Measurements from ENCODE around the gene LYZL6.

Gene LYZL6

DNA sequence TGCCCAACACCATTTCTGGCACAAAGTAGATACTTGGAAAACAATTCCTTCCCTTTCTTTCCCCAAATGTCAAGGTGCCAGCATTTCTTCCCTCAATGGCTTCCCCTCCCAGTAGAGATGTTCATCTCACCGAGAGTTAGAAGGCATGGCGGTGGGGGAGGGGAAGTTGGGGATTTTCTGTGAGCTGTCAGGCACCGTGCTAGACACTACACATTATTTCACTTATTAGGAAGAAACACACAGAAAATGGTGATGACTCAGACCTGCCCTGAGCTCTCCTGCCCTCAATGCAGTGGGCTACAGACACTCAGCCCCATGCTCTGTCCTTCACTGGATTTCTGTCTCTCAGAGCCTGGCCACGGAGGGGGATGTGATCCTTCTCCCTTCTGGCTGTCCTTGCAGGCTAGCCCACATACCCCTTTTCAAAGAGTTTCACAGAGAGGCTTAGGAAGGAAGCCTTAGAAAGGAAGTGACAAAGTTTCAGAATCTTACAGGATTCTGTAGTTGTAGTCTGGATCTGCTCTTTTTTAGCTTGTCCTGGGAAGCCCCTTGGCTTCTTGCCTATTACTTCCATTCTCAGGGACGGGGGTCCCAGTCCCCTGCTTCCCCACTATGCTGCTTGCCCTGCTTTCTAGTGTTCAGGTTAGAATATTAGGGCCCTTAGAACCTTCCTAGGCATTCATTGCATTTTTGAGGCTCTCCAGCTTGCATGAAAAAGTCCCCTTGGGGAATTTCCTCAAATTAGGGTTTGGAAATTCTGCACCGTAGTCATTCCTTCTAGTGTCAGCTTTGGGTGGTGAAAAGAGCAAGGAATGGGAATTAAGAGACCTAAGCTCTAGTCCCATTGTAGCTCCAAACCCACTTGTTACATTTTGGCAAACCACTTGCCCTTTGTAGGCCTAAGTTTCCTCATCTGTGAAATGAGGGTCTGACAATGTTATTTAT, 51.1 kb downstream of the LYZL6 start:
- DNase-seq = no peak
- no peaks in the 10 kb centered on the region for H3K27me3 ChIP-seq (ENCODE audit: insufficient read depth, low read length, poor library complexity)
- no peak overlapping the region for H3K4me2 ChIP-seq (ENCODE audit: low read length)
- no peak overlapping the region for H3K4ac ChIP-seq (ENCODE audit: low read depth, low read length)
- H2BK120ac ChIP-seq (ENCODE audit: low read depth, low read length) = no peak overlapping the region
- no peak overlapping the region for H3K56ac ChIP-seq (ENCODE audit: low read length)
- H4K8ac ChIP-seq (ENCODE audit: low read depth, low read length) = no peak overlapping the region
- H3K4me1 ChIP-seq (ENCODE audit: control insufficient read depth, low read depth, low read length) = peaks cover 3% of the 10 kb centered on the region
- no peak overlapping the region for H2AK5ac ChIP-seq (ENCODE audit: low read length)
- no peak overlapping the region for H3K23ac ChIP-seq (ENCODE audit: low read length)
- H3K9ac ChIP-seq (ENCODE audit: low read length) = no peak overlapping the region
- H3K4me3 ChIP-seq (ENCODE audit: low read length) = no peak overlapping the region
- no peak overlapping the region for H2BK5ac ChIP-seq (ENCODE audit: low read length)
- H3K79me1 ChIP-seq (ENCODE audit: low read length) = no peaks in the 10 kb centered on the region
- no peak overlapping the region for H3K18ac ChIP-seq (ENCODE audit: low read length)
- no peaks in the 10 kb centered on the region for H3K36me3 ChIP-seq (ENCODE audit: control insufficient read depth, insufficient read depth, low read length)
- no peak overlapping the region for H4K5ac ChIP-seq (ENCODE audit: low read length)
- no peaks in the 10 kb centered on the region for H3K79me2 ChIP-seq (ENCODE audit: control insufficient read depth, insufficient read depth, low read length)
- no peak overlapping the region for H3K27ac ChIP-seq (ENCODE audit: low read depth, low read length)
- H2BK15ac ChIP-seq (replicated peaks; ENCODE audit: low read depth) = no peak overlapping the region
- no CpG with 5 or more reads among the region's 6 CpGs for WGBS (ENCODE audit: extremely low coverage, insufficient coverage, low lambda C conversion rate)

DNA sequence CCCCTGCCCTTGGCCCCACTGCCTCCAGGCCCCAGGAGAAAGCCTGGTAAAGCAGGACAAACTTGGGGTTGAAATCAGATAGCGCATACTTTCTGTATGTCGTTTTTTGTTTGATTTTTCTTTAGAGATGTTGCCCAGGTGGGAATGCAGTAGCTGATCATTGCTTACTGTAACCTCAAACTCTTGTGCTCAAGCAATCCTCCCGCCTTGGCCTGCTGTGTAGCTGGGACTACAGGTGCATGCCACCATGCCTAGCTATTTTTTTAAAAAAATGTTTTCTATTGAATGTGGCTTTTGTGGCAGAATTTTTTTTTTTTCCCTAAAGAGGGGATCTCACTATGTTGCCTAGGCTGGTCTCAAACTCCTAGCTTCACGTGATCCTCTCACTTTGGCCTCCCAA, 52.2 kb downstream of the LYZL6 start:
- H3K79me1 ChIP-seq (ENCODE audit: low read length) = no peaks in the 10 kb centered on the region
- no CpG with 5 or more reads among the region's 4 CpGs for WGBS (ENCODE audit: extremely low coverage, insufficient coverage, low lambda C conversion rate)

DNA sequence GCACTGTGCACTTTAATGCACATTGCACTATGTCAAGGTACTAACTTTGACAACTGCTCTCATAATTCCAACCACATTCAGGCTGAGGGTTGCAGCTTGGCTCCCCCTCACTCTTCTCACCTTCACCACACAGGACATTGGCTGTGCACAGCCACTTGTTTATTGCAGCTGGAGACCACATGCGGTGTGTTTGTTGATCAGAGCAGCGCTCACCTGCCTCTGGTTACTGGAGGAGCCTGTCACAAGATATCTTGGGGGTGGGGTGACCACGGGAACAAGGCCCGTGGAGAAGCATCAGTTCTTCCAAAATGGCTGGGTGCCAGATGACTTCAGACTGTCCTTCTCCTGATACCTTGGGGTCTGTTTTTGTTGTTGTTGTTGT, 52.7 kb downstream of the LYZL6 start:
- no CpG with 5 or more reads among the region's 4 CpGs for WGBS (ENCODE audit: extremely low coverage, insufficient coverage, low lambda C conversion rate)
- H4K8ac ChIP-seq (ENCODE audit: low read depth, low read length) = no peak overlapping the region

More for the DNA sequence above, 52.2 kb downstream of the LYZL6 start:
- H4K5ac ChIP-seq (ENCODE audit: low read length) = no peak overlapping the region
- H3K4me2 ChIP-seq (ENCODE audit: low read length) = no peak overlapping the region
- H3K9ac ChIP-seq (ENCODE audit: low read length) = no peak overlapping the region
- H2BK120ac ChIP-seq (ENCODE audit: low read depth, low read length) = no peak overlapping the region
- DNase-seq = no peak
- no peak overlapping the region for H2BK5ac ChIP-seq (ENCODE audit: low read length)
- H2AK5ac ChIP-seq (ENCODE audit: low read length) = no peak overlapping the region
- no peak overlapping the region for H3K27ac ChIP-seq (ENCODE audit: low read depth, low read length)
- no peak overlapping the region for H3K4ac ChIP-seq (ENCODE audit: low read depth, low read length)
- H3K4me1 ChIP-seq (ENCODE audit: control insufficient read depth, low read depth, low read length) = peaks cover 3% of the 10 kb centered on the region
- no peak overlapping the region for H3K23ac ChIP-seq (ENCODE audit: low read length)
- H3K79me2 ChIP-seq (ENCODE audit: control insufficient read depth, insufficient read depth, low read length) = no peaks in the 10 kb centered on the region
- H3K56ac ChIP-seq (ENCODE audit: low read length) = no peak overlapping the region
- no peak overlapping the region for H2BK15ac ChIP-seq (replicated peaks; ENCODE audit: low read depth)
- no peaks in the 10 kb centered on the region for H3K27me3 ChIP-seq (ENCODE audit: insufficient read depth, low read length, poor library complexity)
- no peak overlapping the region for H4K8ac ChIP-seq (ENCODE audit: low read depth, low read length)
- no peaks in the 10 kb centered on the region for H3K36me3 ChIP-seq (ENCODE audit: control insufficient read depth, insufficient read depth, low read length)
- no peak overlapping the region for H3K4me3 ChIP-seq (ENCODE audit: low read length)
- no peak overlapping the region for H3K18ac ChIP-seq (ENCODE audit: low read length)

DNA sequence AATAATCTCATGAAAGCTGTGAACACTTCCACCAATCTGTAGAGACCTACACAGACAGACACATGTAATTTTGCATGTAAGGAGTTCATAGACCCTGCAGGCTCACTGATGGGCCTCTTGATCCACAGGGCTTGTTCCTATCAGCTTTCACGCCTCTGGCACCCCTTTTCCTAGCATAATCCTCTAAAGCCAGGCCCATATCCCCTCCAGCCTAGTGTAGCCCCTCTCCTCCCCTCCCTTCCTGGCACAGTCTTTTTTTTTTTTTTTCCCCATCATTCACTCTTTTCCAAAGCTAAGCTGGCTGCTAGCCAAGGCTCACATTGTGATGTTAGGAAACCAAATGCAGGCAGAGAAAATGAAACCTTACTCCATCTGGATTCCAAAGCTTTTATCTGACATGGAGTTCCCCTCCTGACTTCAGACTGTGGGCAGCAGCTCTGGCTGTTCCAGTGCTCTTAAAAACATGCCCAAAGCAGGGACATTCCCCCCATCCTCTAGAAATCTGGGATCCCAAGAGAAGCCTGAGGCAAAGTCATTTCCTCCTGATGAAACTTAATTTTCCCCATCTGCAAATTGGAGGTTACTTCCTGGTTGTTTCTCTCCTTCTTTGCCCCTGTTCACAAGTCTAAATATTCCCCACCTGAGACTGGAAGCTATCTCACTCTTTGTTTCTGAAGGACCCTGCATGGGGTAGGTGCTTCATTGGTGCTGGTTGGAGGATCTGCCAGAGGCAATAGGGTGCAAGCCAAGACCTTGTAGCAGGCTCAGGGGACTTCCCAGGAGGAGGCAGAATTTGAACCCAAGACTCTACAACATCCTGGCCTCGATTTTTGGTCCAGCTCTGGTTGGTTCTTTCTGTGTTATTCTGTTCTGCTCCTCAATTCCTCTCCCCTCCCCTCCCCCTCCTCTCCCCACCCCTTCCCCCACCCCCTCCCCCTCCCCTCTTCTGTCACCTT, 53.4 kb downstream of the LYZL6 start:
- Histone ChIP-seq H2BK120ac (ENCODE audit: low read depth, low read length) (no peak overlapping the region), H3K79me2 (ENCODE audit: control insufficient read depth, insufficient read depth, low read length) (no peaks in the 10 kb centered on the region), H4K8ac (ENCODE audit: low read depth, low read length) (no peak overlapping the region), H2BK5ac (ENCODE audit: low read length) (no peak overlapping the region), H4K5ac (ENCODE audit: low read length) (no peak overlapping the region), H3K4me3 (ENCODE audit: low read length) (no peak overlapping the region), H2BK15ac (replicated peaks; ENCODE audit: low read depth) (no peak overlapping the region), H3K9ac (ENCODE audit: low read length) (no peak overlapping the region), H3K27ac (ENCODE audit: low read depth, low read length) (no peak overlapping the region), H3K4ac (ENCODE audit: low read depth, low read length) (no peak overlapping the region), H3K27me3 (ENCODE audit: insufficient read depth, low read length, poor library complexity) (no peaks in the 10 kb centered on the region), H3K56ac (ENCODE audit: low read length) (no peak overlapping the region), H2AK5ac (ENCODE audit: low read length) (no peak overlapping the region), H3K36me3 (ENCODE audit: control insufficient read depth, insufficient read depth, low read length) (no peaks in the 10 kb centered on the region), H3K23ac (ENCODE audit: low read length) (no peak overlapping the region), H3K79me1 (ENCODE audit: low read length) (no peaks in the 10 kb centered on the region), H3K18ac (ENCODE audit: low read length) (no peak overlapping the region), H3K4me1 (ENCODE audit: control insufficient read depth, low read depth, low read length) (peaks cover 3% of the 10 kb centered on the region), H3K4me2 (ENCODE audit: low read length) (no peak overlapping the region)
- WGBS (ENCODE audit: extremely low coverage, insufficient coverage, low lambda C conversion rate) = no CpG with 5 or more reads among the region's 2 CpGs
- no peak for DNase-seq

More for the DNA sequence above, 52.7 kb downstream of the LYZL6 start:
- H3K36me3 ChIP-seq (ENCODE audit: control insufficient read depth, insufficient read depth, low read length) = no peaks in the 10 kb centered on the region
- no peaks in the 10 kb centered on the region for H3K27me3 ChIP-seq (ENCODE audit: insufficient read depth, low read length, poor library complexity)
- no peak overlapping the region for H2AK5ac ChIP-seq (ENCODE audit: low read length)
- H3K27ac ChIP-seq (ENCODE audit: low read depth, low read length) = no peak overlapping the region
- no peak overlapping the region for H3K4ac ChIP-seq (ENCODE audit: low read depth, low read length)
- no peak overlapping the region for H2BK120ac ChIP-seq (ENCODE audit: low read depth, low read length)
- H3K23ac ChIP-seq (ENCODE audit: low read length) = no peak overlapping the region
- H2BK15ac ChIP-seq (replicated peaks; ENCODE audit: low read depth) = no peak overlapping the region
- H3K4me1 ChIP-seq (ENCODE audit: control insufficient read depth, low read depth, low read length) = peaks cover 3% of the 10 kb centered on the region
- no peak overlapping the region for H3K18ac ChIP-seq (ENCODE audit: low read length)
- no peak overlapping the region for H3K56ac ChIP-seq (ENCODE audit: low read length)
- H3K79me1 ChIP-seq (ENCODE audit: low read length) = no peaks in the 10 kb centered on the region
- no peak overlapping the region for H2BK5ac ChIP-seq (ENCODE audit: low read length)
- peak; percentile 27 for DNase-seq
- H3K9ac ChIP-seq (ENCODE audit: low read length) = no peak overlapping the region
- no peak overlapping the region for H3K4me3 ChIP-seq (ENCODE audit: low read length)
- H4K5ac ChIP-seq (ENCODE audit: low read length) = no peak overlapping the region
- no peaks in the 10 kb centered on the region for H3K79me2 ChIP-seq (ENCODE audit: control insufficient read depth, insufficient read depth, low read length)
- no peak overlapping the region for H3K4me2 ChIP-seq (ENCODE audit: low read length)

DNA sequence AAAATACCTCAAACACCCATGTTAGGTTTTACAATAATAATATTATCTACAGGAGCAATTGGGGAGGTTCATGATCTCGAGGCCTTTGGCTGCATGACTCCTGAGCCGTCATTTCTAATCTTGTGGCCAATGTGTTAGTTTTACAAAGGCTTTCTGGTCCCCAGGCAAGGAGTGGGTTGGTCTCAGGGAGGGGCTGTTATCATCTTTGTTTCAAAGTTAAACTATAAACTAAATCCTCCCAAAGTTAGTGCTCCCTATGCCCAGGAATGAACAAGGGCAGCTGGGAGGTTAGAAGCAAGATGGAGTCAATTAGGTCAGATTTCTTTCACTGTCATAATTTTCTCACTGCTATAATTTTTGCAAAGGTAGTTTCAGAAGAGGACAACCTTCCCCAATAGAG, 54.3 kb downstream of the LYZL6 start:
- H3K4me1 ChIP-seq (ENCODE audit: control insufficient read depth, low read depth, low read length) = peaks cover 3% of the 10 kb centered on the region
- H2AK5ac ChIP-seq (ENCODE audit: low read length) = no peak overlapping the region
- no peak overlapping the region for H3K23ac ChIP-seq (ENCODE audit: low read length)
- H3K9ac ChIP-seq (ENCODE audit: low read length) = no peak overlapping the region
- H3K4me3 ChIP-seq (ENCODE audit: low read length) = no peak overlapping the region
- no peaks in the 10 kb centered on the region for H3K27me3 ChIP-seq (ENCODE audit: insufficient read depth, low read length, poor library complexity)
- no peak overlapping the region for H3K4me2 ChIP-seq (ENCODE audit: low read length)
- H4K8ac ChIP-seq (ENCODE audit: low read depth, low read length) = no peak overlapping the region
- H3K27ac ChIP-seq (ENCODE audit: low read depth, low read length) = no peak overlapping the region
- H2BK120ac ChIP-seq (ENCODE audit: low read depth, low read length) = no peak overlapping the region
- no peak overlapping the region for H3K56ac ChIP-seq (ENCODE audit: low read length)
- H3K18ac ChIP-seq (ENCODE audit: low read length) = no peak overlapping the region
- no peak overlapping the region for H2BK5ac ChIP-seq (ENCODE audit: low read length)
- H3K4ac ChIP-seq (ENCODE audit: low read depth, low read length) = no peak overlapping the region
- no peak for DNase-seq
- H4K5ac ChIP-seq (ENCODE audit: low read length) = no peak overlapping the region
- no CpG with 5 or more reads among the region's 2 CpGs for WGBS (ENCODE audit: extremely low coverage, insufficient coverage, low lambda C conversion rate)
- H3K79me1 ChIP-seq (ENCODE audit: low read length) = no peaks in the 10 kb centered on the region
- H2BK15ac ChIP-seq (replicated peaks; ENCODE audit: low read depth) = no peak overlapping the region
- H3K36me3 ChIP-seq (ENCODE audit: control insufficient read depth, insufficient read depth, low read length) = no peaks in the 10 kb centered on the region
- H3K79me2 ChIP-seq (ENCODE audit: control insufficient read depth, insufficient read depth, low read length) = no peaks in the 10 kb centered on the region

Measured in mesendoderm (in vitro differentiated cells).